Kidney epithelial cell (primary cell): ENCODE results near the gene DDAH1. TPM values are rescaled to one million over a fixed set of nuclear protein-coding genes. Genes with fewer than 3 reads are reported as not detected.
A peak's percentile ranks its signal among the peaks of the same experiment; 100 is the strongest.

Source experiments
- DNase-seq: peaks from one replicate; pipeline ENCODE4 v3.0.0-alpha.2; 2010; ENCODE audit warnings: low read depth
- H3K27me3 ChIP-seq: 2 replicates; pipeline ENCODE4 v1.6.0; 2011; ENCODE audit warnings: low read length; ENCODE audit not compliant: control insufficient read depth, insufficient read depth
- H3K36me3 ChIP-seq: 2 replicates; pipeline ENCODE4 v1.5.1; 2011; ENCODE audit warnings: low read length; ENCODE audit not compliant: control insufficient read depth, insufficient read depth
- H3K4me3 ChIP-seq: 2 replicates; pipeline ENCODE4 v1.5.1; 2011; ENCODE audit warnings: low read depth, mild to moderate bottlenecking, control low read depth, low read length
- CTCF ChIP-seq: IDR thresholded peaks from 2 replicates; pipeline ENCODE4 v1.5.1; 2011; ENCODE audit warnings: mild to moderate bottlenecking, moderate library complexity, low read length, control low read depth, inconsistent platforms; ENCODE audit not compliant: insufficient read depth, poor library complexity, severe bottlenecking
- total RNA-seq: library from RNA; depleted of rRNA; stranded (reverse); fragments of >200 nt; gene quantifications from 2 replicates; pipeline ENCODE4 v1.2.3, GENCODE V29; 2015

Gene DDAH1
- total RNA-seq, 1 donor from 2014 or later, result 33.4 TPM

DNA sequence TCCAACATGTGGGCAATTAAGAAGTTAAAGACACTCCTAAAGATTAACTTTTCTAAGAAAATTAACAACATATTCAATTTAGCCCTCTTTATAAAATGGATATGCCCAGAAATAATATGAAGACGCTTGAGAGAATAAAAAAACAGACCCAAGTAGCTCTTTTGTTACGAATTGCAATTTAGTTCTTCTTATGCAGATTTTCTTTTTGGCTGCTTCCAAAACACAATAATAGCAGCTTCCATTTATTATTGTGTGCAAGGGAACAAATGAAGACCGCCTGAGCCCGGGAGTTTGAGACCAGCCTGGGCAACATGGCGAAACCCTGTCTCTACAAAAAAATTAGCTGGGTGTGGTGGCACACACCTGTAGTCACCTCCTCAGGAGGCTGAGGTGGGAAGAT lies 138.1 kb downstream of the DDAH1 start:
- TF ChIP-seq CTCF, result no peak
- Histone ChIP-seq H3K4me3 (no peak overlapping the region), H3K27me3 (no peaks in the 10 kb centered on the region), H3K36me3 (no peaks in the 10 kb centered on the region)
- DNase-seq, result no peak

DNA sequence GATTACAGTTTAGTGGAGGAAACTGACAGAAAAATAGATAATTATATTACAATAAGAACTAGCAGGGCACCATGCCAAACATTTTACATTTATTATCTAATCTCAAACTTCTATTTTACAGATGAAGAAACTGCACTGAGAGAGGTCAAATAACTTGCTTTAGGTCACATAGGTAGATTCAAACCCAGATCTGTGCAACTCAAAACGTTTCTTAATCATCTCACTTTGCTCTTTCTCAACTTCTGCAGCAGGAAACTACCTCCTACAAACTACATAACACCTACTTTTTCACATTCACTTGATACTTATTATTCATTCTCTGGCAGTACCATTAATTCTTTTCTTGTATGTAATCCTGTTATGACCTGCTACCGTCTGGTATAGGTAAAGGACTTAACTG lies 138.6 kb downstream of the DDAH1 start:
- TF ChIP-seq CTCF, result no peak
- H3K36me3 ChIP-seq, result no peaks in the 10 kb centered on the region
- no peak for DNase-seq
- H3K27me3 ChIP-seq, result no peaks in the 10 kb centered on the region
- no peak overlapping the region for H3K4me3 ChIP-seq

- Histone ChIP-seq H3K4me3 (no peak overlapping the region), H3K36me3 (no peaks in the 10 kb centered on the region), H3K27me3 (no peaks in the 10 kb centered on the region)
- TF ChIP-seq CTCF, result no peak
- peak; percentile 81 for DNase-seq
Measured at GRCh38 chr1:85325920-85326319, 139.0 kb downstream of the DDAH1 start.

GRCh38 chr1:85323770-85324169 lies 141.2 kb downstream of the DDAH1 start:
- Histone ChIP-seq H3K36me3 (no peaks in the 10 kb centered on the region), H3K27me3 (no peaks in the 10 kb centered on the region), H3K4me3 (no peak overlapping the region)
- no peak for DNase-seq
- no peak for TF ChIP-seq CTCF

- no peak for TF ChIP-seq CTCF
- H3K36me3 ChIP-seq, result no peaks in the 10 kb centered on the region
- no peak for DNase-seq
- no peaks in the 10 kb centered on the region for H3K27me3 ChIP-seq
- H3K4me3 ChIP-seq, result no peak overlapping the region
Measured at GRCh38 chr1:85322655-85323054, 142.3 kb downstream of the DDAH1 start.

DNA sequence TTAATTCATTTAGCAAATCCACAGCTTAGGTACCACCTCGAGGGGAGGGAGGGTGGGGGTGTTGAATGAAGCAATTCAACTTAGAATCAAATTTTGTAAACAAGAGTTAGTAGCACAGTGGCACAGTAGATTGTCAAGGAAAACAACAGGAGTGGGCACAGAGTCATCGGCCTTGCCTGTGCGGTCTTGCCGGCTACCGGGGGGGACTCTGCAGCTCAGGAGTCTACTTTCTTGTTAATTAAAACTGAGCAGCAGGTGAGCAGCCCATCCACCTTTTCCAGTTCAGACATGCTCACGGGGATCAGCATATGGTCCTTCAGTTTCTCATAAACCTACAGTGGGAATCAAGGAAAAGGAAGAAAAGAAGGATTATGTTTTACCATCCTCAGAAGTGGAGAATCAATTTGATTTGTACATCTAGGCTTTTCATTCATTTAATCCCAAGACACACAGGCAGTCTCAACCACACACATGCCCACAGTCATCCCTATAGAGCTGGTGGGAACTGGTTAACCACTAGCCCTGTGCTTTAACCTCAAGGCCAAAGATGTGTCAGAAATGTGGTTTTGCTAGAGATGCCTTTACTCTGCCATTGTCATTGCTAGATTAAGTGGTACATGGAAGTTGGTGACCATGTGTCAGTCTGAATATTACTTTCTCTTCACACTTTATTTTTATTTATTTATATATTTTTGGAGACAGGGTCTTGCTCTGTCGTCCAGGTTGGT lies 143.6 kb downstream of the DDAH1 start:
- TF ChIP-seq CTCF, result no peak
- H3K4me3 ChIP-seq, result no peak overlapping the region
- H3K27me3 ChIP-seq, result no peaks in the 10 kb centered on the region
- DNase-seq, result no peak
- no peaks in the 10 kb centered on the region for H3K36me3 ChIP-seq
